C4-2B (cell line): ENCODE measurements around the gene TRIM2.
A peak's percentile ranks its signal among the peaks of the same experiment; 100 is the strongest.

Source experiments
- H3K27ac ChIP-seq: fragments of 450-650 bp; 2 replicates; pipeline ENCODE4 v1.5.1; 2017
- ZFX ChIP-seq: fragments of 450-650 bp; IDR thresholded peaks from 2 replicates; pipeline ENCODE4 v1.6.1; 2017
- TF ChIP-seq, protein P1 (sequence below): fragments of 450-650 bp; conservative IDR thresholded peaks from 2 replicates; pipeline ENCODE4 v1.5.1; 2017; ENCODE audit warnings: mild to moderate bottlenecking

Gene TRIM2

DNA sequence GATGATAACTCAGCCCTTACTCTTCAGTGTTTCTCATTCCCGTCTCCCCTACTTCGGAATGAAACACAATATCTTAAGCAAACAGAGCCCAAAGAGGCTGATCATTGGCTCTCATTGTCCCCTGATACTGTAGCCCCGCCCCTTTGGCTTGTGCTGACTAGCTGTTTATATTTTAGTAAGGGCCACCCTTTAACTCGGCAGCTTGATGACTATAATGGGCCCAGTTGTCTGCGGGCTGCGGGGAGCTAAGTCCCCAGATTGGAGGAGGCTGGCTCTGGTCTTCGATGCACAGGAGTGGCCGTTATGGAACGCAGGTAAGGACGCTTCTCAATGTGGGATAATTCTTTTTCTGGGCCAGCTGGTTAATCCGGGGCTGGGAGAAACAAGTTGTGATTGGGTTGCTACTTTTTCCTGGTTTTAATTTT, at the start of gene TRIM2:
TRIM2 (plus strand) TSS at position 197 of the 425 bp plus-strand sequence; CDS start at position 285, 88 bp downstream.
- peak within 1 kb of the TSS; percentile 68 for H3K27ac ChIP-seq
- TF ChIP-seq, protein P1, sequence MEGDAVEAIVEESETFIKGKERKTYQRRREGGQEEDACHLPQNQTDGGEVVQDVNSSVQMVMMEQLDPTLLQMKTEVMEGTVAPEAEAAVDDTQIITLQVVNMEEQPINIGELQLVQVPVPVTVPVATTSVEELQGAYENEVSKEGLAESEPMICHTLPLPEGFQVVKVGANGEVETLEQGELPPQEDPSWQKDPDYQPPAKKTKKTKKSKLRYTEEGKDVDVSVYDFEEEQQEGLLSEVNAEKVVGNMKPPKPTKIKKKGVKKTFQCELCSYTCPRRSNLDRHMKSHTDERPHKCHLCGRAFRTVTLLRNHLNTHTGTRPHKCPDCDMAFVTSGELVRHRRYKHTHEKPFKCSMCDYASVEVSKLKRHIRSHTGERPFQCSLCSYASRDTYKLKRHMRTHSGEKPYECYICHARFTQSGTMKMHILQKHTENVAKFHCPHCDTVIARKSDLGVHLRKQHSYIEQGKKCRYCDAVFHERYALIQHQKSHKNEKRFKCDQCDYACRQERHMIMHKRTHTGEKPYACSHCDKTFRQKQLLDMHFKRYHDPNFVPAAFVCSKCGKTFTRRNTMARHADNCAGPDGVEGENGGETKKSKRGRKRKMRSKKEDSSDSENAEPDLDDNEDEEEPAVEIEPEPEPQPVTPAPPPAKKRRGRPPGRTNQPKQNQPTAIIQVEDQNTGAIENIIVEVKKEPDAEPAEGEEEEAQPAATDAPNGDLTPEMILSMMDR: no peak
- TF ChIP-seq ZFX: no peak

DNA sequence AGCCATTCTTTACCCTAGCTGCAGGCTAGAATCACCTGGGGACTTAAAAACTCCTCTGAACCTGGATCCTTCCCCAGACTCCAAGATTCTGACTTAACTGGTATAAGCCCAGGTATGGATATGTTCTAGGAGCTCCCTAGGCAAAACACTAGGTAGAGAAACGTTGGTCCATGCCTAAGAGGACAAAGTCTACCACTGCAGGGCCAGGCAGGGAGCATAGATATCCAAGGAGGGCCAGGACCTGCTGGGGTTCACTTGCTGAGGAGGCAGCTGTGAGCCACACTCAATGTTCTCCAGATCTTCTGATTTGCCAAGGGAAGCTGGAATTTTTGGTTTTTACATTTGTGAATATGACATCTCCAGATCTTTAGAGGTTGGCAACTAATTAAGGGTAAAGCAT, 48.6 kb upstream of the TRIM2 start:
- TF ChIP-seq, protein P1: no peak
- TF ChIP-seq ZFX: no peak

DNA sequence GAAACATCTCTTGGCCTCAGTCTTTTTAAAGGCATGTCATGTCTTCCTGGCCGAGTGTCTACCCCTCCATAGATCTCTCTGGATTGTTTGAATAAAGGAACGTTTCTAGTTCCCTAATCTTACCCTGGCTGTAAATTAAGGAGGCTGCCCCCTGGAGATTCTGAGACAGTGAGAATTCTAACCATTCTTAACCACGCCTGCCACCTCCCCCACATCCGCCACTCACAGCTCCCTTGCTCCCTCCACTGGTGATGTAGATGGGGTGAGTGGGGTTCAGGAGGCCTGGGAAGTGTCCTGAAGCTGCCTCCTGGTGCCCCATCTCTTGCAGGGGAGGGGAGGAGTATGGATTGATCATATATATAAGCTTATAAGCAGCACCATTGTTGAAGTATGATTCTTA, 48.0 kb upstream of the TRIM2 start:
- H3K27ac ChIP-seq: no peak overlapping the region
- TF ChIP-seq, protein P1: no peak
- TF ChIP-seq ZFX: no peak

More for the DNA sequence above, 48.6 kb upstream of the TRIM2 start:
- H3K27ac ChIP-seq: no peak overlapping the region

DNA sequence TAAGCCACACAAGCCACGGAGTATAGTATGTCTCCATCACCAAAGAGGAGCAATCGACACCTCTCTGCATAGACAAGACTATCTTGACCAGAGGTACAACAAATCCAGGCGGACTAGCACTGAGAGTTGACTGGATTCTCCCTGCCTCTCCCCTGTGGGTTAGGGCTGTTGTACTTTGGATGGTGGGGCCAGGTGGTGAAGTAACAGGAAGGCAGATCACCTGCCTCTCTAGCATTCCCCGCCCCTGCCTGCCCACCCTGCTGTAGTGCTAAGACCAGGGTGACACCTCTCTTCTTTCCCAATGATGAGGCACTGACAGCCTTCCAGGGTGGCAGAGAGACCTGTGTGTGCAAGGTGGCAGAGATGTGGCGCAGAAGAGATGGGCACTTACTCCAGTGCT, 47.5 kb upstream of the TRIM2 start:
- H3K27ac ChIP-seq: no peak overlapping the region
- TF ChIP-seq ZFX: no peak
- TF ChIP-seq, protein P1: no peak

DNA sequence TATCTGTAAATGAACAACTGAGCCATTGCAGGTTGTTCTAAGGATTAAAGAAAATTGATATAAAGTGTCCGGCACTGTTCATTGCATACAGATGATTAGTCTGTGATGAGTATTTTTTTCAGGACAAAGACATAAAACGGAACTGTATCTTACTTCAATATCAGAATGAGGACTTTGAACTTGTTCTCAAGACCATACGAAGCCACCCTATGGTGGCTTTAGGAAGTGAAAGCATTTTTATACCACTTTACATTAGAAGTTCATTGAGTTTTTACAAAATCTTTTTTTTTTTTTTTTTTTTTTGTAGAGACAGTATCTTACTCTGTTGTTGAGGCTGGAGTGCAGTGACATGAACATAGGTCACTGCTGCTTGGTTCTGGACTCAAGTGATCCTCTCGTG, 45.2 kb upstream of the TRIM2 start:
- TF ChIP-seq ZFX: no peak
- TF ChIP-seq, protein P1: peak; percentile 15; the same call in 1 of the 2 replicates
- no peak overlapping the region for H3K27ac ChIP-seq

DNA sequence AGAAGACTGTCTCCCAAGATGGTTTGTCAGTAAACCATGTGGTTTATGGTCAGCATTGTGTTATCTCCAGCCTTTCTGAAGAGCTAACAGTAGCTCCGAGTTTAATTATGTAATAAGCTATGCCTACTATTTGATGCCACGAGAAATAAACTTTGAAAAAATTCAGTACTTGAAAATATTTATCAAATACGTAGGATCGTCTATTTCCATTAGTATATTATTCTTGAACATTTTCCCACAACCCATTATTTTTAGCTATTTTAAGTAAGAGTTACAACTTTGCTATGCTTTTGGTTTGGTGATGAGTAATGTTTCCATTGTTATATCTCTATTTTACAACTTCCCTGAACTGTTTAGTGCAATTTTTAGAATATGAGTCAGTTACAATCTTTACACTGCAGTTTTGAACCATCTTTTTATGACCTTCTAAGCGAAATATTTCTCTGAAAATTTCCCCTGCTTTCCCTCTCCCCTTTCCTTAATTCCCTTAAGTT, 44.5 kb upstream of the TRIM2 start:
- H3K27ac ChIP-seq: no peak overlapping the region
- TF ChIP-seq ZFX: no peak
- TF ChIP-seq, protein P1: no peak

DNA sequence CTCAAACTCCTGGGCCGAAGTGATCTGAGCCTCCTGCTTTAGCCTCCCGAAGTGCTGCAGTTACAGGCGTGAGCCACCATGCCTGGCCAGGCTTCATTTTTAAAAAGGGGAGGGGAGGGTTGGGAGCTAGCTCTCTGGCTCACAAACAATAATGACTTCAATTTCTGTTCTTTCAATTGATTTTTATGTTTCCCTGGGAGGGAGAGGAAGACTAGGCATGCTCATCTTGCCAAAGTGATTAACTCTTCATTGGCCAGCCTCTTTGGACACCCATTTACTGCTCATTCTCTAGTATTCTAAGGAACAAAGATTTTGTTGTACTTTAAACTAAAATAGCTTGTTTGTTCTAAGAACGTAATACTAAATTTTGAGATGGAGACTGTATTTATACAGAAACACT, 43.4 kb upstream of the TRIM2 start:
- no peak overlapping the region for H3K27ac ChIP-seq
- TF ChIP-seq, protein P1: no peak
- TF ChIP-seq ZFX: no peak
